GM18870 (cell line): ENCODE measurements around the gene SLC7A7.
"Not testable (repeated sequence)": the region's sequence is repeated elsewhere in the genome, so short reads cannot be mapped to it uniquely, and the experiment has no call there.

ENCODE experiments used
- ATAC-seq: cut with Tn5 transposase; IDR thresholded peaks from one replicate; pipeline ENCODE4 v1.9.1; 2021; ENCODE audit warnings: moderate library complexity; ENCODE audit not compliant: unreplicated experiment

The SLC7A7 gene

GRCh38 chr14:22814941-22815713 lies at the start of gene SLC7A7:
SLC7A7 (minus strand) TSS chr14:22815435; CDS start chr14:22813398, 2,037 bp downstream.
- ATAC-seq = no peak

GRCh38 chr14:22864979-22865378 lies 49.7 kb upstream of the SLC7A7 start:
- no peak for ATAC-seq

DNA sequence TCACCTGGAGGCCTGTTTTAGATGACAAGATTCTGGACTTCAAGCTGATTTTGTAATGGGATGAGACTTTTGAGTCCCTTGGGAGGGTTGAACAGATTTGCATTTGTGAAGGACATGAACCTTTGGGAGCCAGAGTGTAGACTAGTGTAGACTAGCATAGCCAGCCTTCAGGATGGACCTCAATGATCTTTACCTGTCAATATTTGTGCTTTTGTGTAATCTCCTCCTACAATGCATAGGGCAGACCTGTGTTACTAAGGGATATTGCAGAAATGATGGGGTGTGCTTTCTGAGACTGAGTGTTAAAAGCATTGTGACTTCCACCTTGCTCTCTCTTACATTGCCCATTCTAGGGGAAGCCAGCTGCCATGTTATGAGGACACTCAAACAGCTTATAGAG lies 46.4 kb upstream of the SLC7A7 start:
- no peak for ATAC-seq

GRCh38 chr14:22860377-22860776 lies 45.1 kb upstream of the SLC7A7 start:
- ATAC-seq = not testable (repeated sequence)

GRCh38 chr14:22856428-22856827 lies 41.2 kb upstream of the SLC7A7 start:
- no peak for ATAC-seq

- ATAC-seq = no peak
Measured at GRCh38 chr14:22854963-22855724, 39.9 kb upstream of the SLC7A7 start.

GRCh38 chr14:22854296-22854695 lies 39.1 kb upstream of the SLC7A7 start:
- ATAC-seq = not testable (repeated sequence)

- ATAC-seq = no peak
Measured at GRCh38 chr14:22852940-22853767, 37.9 kb upstream of the SLC7A7 start.

- no peak for ATAC-seq
Measured at GRCh38 chr14:22852599-22852939, 37.3 kb upstream of the SLC7A7 start.

GRCh38 chr14:22852178-22852577 lies 36.9 kb upstream of the SLC7A7 start:
- not testable (repeated sequence) for ATAC-seq

- no peak for ATAC-seq
Measured at GRCh38 chr14:22850944-22851764, 35.9 kb upstream of the SLC7A7 start.

GRCh38 chr14:22849212-22849819 lies 34.1 kb upstream of the SLC7A7 start:
- ATAC-seq = no peak

DNA sequence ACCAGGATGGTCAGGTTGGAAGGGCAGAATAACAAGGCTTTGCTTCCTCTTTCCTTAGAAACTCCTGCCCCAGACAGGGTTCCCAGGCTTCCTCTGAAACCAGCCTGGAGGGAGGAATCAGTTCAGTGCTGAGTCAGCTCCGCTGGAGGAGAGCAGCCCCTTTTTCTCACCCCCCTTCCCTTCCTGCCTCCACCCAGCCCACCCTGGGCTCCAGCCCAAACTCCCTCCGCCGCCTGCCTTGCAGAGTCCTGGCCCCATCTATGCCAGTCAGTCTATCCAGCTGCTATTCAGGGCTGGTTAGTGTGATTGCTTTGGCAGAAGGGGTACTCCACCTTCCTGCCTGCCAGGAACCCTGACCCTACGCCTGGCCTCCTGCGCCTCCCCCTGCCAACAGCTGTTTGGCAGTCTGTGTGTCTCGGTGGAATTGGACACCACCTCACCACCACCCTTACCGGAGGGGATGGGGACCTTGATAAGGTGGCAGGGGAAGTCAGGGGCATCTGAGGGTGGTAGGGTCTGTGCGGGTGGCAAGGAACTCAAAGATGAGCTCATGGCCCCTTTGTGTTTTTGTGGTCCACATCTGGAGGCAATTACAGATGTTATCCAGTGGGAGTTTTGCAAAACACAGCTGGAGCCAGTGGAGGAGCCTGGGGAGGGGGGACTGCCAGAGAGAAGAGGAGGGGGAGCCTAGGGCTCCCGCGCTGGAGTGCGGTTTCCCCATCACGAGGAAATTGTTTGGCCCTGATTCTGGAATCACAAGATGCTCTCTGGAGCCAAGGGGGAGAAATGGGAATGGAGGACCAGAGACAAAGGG lies 33.3 kb upstream of the SLC7A7 start:
- ATAC-seq = no peak

GRCh38 chr14:22847661-22848341 lies 32.6 kb upstream of the SLC7A7 start:
- ATAC-seq = no peak

DNA sequence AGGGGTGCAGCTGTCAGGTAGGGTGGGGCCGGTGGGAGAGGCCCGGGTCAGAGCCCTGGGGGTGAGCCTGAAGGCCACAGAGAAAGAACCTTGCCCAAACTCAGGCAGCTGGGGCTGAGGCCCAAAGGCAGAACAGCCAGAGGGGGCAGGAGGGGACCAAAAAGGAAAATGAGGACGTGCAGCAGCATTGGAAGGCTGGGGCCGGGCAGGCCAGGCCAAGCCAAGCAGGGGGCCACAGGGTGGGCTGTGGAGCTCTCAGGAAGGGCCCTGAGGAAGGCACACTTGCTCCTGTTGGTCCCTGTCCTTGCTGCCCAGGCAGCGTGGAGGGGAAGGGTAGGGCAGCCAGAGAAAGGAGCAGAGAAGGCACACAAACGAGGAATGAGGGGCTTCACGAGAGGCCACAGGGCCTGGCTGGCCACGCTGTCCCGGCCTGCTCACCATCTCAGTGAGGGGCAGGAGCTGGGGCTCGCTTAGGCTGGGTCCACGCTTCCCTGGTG lies 31.6 kb upstream of the SLC7A7 start:
- no peak for ATAC-seq

- no peak for ATAC-seq
Measured at GRCh38 chr14:22845821-22846625, 30.8 kb upstream of the SLC7A7 start.

GRCh38 chr14:22845103-22845394 lies 29.8 kb upstream of the SLC7A7 start:
- no peak for ATAC-seq
